Fibroblast of upper back skin (primary cell): ENCODE results near the gene CCDC136.
A peak's percentile ranks its signal among the peaks of the same experiment; 100 is the strongest.

Experiments
- DNase-seq: peaks from one replicate; pipeline ENCODE4 v3.0.0-alpha.2; 2013

The CCDC136 gene

DNA sequence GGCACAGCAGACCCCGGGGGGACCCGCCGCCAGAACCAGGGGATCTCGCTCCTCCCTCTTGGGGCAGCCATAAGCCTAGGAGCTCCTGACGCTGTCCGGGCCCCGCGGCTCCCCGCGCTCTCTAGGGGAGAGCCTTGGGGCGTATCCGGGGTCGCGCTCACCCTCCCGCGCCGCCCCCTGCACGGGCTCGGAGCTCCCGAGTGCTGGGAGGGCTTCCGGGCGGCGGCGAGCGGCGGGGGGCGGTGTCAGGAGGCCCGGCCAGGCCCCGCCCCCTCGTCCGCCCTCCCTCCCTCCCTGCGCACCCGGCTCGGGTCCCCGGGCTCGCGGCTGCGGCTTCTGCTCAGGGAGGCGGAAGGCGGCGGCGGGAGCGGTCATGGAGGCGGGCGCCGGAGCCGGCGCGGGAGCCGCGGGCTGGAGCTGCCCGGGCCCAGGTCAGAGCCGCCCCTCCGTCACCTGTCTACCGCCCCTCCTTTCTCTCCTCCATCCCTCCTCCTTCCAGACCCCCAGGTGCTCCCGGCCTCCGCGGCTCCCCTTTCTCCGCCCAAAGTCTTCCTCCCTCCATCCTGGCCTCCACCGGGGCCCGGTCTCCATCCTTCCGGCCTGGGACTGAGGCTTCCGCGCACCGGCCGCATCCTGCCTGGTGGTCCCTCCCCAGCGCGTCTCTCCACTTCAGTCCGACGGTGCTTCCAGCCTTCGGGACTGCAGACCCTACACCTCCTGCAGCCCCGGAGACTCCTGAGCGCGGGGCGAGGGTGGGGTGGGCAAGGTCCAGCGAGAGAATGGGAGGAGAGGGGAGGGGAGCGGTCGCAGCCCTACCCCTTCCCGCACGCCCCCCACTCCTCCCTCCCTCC lies at the start of gene CCDC136:
Gene CCDC136, plus strand, starts transcription at position 848 of the 851 bp plus-strand sequence. CDS start 444 bp downstream, outside the sequence.
- DNase-seq = peak; percentile 64

- peak; percentile 69 for DNase-seq
These were observed 49.6 kb upstream of the CCDC136 start for GRCh38 chr7:128742206-128742605.

DNA sequence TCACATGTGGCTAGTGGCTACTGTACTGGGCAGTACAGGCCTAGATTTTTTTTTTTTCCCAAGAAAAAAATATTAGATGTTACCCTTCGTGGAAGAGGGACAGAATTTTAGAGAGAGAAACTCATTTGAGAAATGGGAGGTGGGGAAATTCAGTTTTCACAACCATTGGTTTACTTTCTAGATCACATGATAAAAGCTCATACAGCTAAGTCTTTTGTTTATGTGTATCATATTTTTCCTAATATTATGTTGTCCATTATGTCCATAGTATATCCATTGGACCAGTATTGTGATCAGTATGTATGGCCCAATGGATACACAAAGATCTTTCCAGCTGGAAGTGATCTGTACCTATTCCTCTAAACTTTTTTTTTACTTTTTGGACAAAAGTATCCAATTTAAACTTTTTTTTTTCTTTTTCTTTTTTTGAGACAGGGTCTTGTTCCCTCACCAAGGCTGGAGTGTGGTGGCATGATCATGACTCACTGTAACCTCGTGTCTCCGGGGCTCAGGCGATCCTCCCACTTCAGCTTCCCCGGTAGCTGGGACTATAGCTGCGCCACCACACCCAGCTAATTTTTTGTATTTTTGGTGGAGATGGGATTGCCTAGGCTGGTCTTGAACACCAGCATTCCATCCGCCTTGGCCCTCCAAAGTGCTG lies 48.5 kb upstream of the CCDC136 start:
- no peak for DNase-seq

DNA sequence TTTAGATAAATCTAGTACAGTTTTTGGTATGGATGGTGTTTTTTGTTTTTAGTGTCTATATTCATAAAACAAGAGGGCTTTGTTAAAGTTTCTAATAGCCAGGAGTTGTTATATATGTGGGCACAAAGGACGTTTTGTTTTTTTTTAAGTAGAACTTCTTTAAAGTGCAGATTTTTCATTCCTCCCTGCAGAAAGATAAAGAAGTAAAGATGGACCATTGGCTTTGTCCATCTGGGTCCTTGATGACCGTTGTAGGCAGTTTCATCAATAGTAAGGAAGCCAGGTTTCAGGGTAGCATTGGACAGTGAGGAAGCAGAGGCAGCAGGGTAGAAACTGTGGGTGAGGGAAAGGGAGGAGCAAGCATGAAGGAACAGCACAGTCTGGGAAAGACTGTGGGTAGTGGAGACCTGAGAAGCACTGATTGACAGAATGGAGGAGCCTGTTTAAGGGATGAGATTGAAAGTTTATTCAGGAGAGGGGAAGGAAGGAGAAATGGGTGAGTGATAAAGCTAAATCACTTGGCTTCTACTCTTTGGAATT lies 47.3 kb upstream of the CCDC136 start:
- no peak for DNase-seq

- no peak for DNase-seq
These were observed 46.1 kb upstream of the CCDC136 start for GRCh38 chr7:128745706-128746105.

- no peak for DNase-seq
These were observed 44.3 kb upstream of the CCDC136 start for GRCh38 chr7:128747327-128748079.

- DNase-seq = no peak
These were observed 39.5 kb upstream of the CCDC136 start for GRCh38 chr7:128752251-128752650.

- DNase-seq = no peak
These were observed 36.5 kb upstream of the CCDC136 start for GRCh38 chr7:128755075-128755818.

- peak; percentile 97 for DNase-seq
These were observed 35.8 kb upstream of the CCDC136 start for GRCh38 chr7:128755819-128756476.

GRCh38 chr7:128757203-128757602 lies 34.6 kb upstream of the CCDC136 start:
- DNase-seq = no peak

DNA sequence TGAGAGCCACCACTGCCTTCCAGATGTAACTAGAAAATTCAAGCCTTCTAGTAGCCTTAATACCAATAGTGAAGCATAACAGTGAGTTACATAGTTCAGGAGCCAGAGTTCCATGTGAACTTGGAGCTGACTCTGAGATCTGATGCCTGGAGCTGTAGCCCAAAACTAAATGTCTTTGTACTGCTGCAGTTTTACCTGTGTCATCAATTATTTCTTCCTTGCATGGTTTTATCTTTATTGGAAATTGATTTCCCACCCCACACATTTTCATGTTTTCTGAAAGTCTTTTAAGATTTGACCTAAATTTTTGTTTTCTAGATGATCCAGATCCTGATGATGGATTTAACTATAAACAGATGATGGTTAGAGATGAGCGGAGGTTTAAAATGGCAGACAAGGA lies 33.2 kb upstream of the CCDC136 start:
- no peak for DNase-seq

GRCh38 chr7:128759242-128759641 lies 32.5 kb upstream of the CCDC136 start:
- no peak for DNase-seq

DNA sequence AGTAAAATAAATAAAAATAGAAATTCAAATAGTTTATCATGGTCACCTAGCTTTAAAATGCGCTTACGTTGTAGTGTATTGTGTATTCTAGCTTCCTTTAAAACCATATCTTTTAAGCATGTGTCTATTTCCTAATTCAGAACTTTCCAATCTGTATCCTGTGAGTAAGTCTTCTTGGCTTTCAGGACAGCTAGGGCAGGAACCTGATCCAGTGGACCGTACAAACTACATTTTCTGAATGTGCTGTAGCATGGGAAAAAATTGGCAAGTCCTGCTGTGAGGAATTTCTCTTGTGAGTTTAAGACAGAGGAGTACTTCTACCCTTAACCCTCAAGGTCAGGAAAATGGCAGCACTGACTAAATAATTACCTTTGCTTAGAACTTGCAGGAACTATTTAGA lies 28.2 kb upstream of the CCDC136 start:
- no peak for DNase-seq

- no peak for DNase-seq
These were observed 24.2 kb upstream of the CCDC136 start for GRCh38 chr7:128767475-128768110.

- no peak for DNase-seq
These were observed 21.5 kb upstream of the CCDC136 start for GRCh38 chr7:128770233-128770632.

- no peak for DNase-seq
These were observed 18.2 kb upstream of the CCDC136 start for GRCh38 chr7:128773604-128774003.

- DNase-seq = no peak
These were observed 17.6 kb upstream of the CCDC136 start for GRCh38 chr7:128774029-128774689.

DNA sequence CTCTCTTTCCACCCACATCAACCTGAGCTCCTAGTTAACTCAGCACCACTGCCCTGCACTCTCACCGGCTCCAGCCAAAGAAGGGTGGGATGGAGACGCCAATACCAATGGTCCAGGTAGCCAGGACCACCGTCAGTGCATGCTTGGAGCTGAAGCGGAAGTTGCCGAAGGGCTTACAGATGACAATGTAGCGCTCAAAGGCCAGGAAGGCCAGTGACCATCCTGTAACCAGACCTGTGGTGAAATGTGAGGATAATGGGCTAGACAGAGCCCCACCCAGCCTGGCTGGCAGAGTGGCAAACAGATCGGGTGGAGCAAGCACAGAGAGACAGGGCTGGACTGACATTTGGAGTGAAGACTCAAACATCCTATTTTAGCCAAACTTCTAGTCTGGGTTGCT lies 16.8 kb upstream of the CCDC136 start:
- no peak for DNase-seq

GRCh38 chr7:128775744-128776474 lies 15.9 kb upstream of the CCDC136 start, which contains the start of gene OPN1SW:
TSS of gene OPN1SW (minus strand) at chr7:128775794. CDS start at chr7:128775781, 13 bp downstream.
- DNase-seq = no peak
